HCT116 (cell line): ENCODE data around the gene ANAPC1. TPM values are rescaled to one million over a fixed set of nuclear protein-coding genes. Genes with fewer than 3 reads are reported as not detected.
"Not testable (repeated sequence)": the region's sequence is repeated elsewhere in the genome, so short reads cannot be mapped to it uniquely, and the experiment has no call there.

Source experiments
- ATAC-seq: fragments of 200-7000 bp; cut with Tn5 transposase; 2 replicates; pipeline ENCODE4 v1.9.1; 2020; ENCODE audit warnings: mild to moderate bottlenecking, moderate library complexity
- BruUV-seq: library from RNA; stranded (reverse); fragments of 400-500 nt; replicated peaks from 2 replicates; lab custom pipeline; 2021; lab: Mats Ljungman, UMichigan
- CTCF ChIA-PET: fragments of 300-600 bp; sonication (Branson Sonifier 250); formaldehyde crosslinking; loops from one replicate; lab custom pipeline; 2021; ENCODE audit warnings: antibody characterized with exemption; lab: Charles Lee
- POLR2A ChIA-PET: fragments of 300-600, 350-600 bp; sonication (Branson Sonifier 250); formaldehyde crosslinking; loops from one replicate; lab custom pipeline; 2021; ENCODE audit warnings: antibody characterized with exemption; lab: Charles Lee
- RAD21 ChIA-PET, 2 experiments: fragments of 300-600 bp; sonication (Branson Sonifier 250); formaldehyde crosslinking; loops; one replicate each; lab custom pipeline; 2023; ENCODE audit warnings: low total read pairs in 2 of 2; ENCODE audit not compliant: uncharacterized antibody in 2 of 2, unreplicated experiment in 2 of 2, low non-redundant PET in 1 of 2; lab: Charles Lee
- DNase-seq: peaks from one replicate; pipeline ENCODE4 v3.0.0-alpha.2; 2010; ENCODE audit warnings: low read depth, low spot score
- H2AFZ ChIP-seq: fragments of 200-600 bp; shearing (Covaris generic), sonication (generic); 2 replicates; pipeline ENCODE4 v1.6.1; 2017; ENCODE audit warnings: low read depth, mixed run types, mixed read lengths, antibody characterized with exemption, low read length; ENCODE audit not compliant: poor library complexity, severe bottlenecking
- H3K27ac ChIP-seq: 2 replicates; pipeline ENCODE4 v1.5.1; 2012; ENCODE audit warnings: low read depth, low read length
- H3K27me3 ChIP-seq: fragments of 200-600 bp; sonication (generic); 2 replicates; pipeline ENCODE4 v1.6.1; 2016; ENCODE audit warnings: mixed run types, low read length, mixed read lengths; ENCODE audit not compliant: insufficient read depth
- H3K36me3 ChIP-seq, 2 experiments: fragments of 200-500 bp in 1 of 2; fragments of 200-600 bp in 1 of 2; sonication (Bioruptor generic) in 1 of 2; sonication (generic) in 1 of 2; 2 replicates each; pipeline versions ENCODE4 v1.5.1 to v1.6.1; 2014 to 2016; ENCODE audit warnings: low read length in 2 of 2, inconsistent platforms in 1 of 2, mixed read lengths in 1 of 2, mixed run types in 1 of 2; ENCODE audit not compliant: insufficient read depth in 2 of 2, control insufficient read depth in 1 of 2
- H3K4me1 ChIP-seq, 2 experiments: fragments of 200-600 bp in 1 of 2; sonication (generic) in 1 of 2; 2 replicates each; pipeline versions ENCODE4 v1.5.1 to v1.6.1; 2012 to 2017; ENCODE audit warnings: low read length in 2 of 2, inconsistent platforms in 1 of 2, mild to moderate bottlenecking in 1 of 2, mixed read lengths in 1 of 2, mixed run types in 1 of 2, moderate library complexity in 1 of 2; ENCODE audit not compliant: insufficient read depth in 2 of 2, control insufficient read depth in 1 of 2
- H3K4me2 ChIP-seq: fragments of 200-600 bp; sonication (generic); 2 replicates; pipeline ENCODE4 v1.6.1; 2017; ENCODE audit warnings: mixed run types, low read length, mixed read lengths
- H3K4me3 ChIP-seq, 2 experiments: fragments of 200-600 bp in 1 of 2; sonication (generic) in 1 of 2; replicated peaks in 1 of 2; 2 replicates each; pipeline ENCODE4 v1.5.1; 2011 to 2016; ENCODE audit warnings: low read length in 2 of 2, control low read depth in 1 of 2, low read depth in 1 of 2, mild to moderate bottlenecking in 1 of 2, mixed read lengths in 1 of 2, mixed run types in 1 of 2
- H3K79me2 ChIP-seq: fragments of 200-600 bp; sonication (generic); 2 replicates; pipeline ENCODE4 v1.6.1; 2017; ENCODE audit warnings: mild to moderate bottlenecking, mixed run types, low read length, moderate library complexity, mixed read lengths; ENCODE audit not compliant: insufficient read depth
- H3K9ac ChIP-seq: fragments of 200-600 bp; sonication (generic); 2 replicates; pipeline ENCODE4 v1.6.1; 2016; ENCODE audit warnings: low read length, mixed read lengths
- H3K9me2 ChIP-seq: fragments of 200-600 bp; sonication (generic), shearing (Covaris generic); 2 replicates; pipeline ENCODE4 v1.6.1; 2017; ENCODE audit warnings: mixed run types, mild to moderate bottlenecking, moderate library complexity; ENCODE audit not compliant: insufficient read depth
- H3K9me3 ChIP-seq, 2 experiments: fragments of 200-500 bp in 1 of 2; fragments of 200-600 bp in 1 of 2; sonication (Bioruptor generic) in 1 of 2; sonication (generic) in 1 of 2; 2 replicates each; pipeline ENCODE4 v1.6.1; 2014 to 2017; ENCODE audit warnings: low read length in 2 of 2, mixed read lengths in 2 of 2, inconsistent platforms in 1 of 2, low read depth in 1 of 2, mild to moderate bottlenecking in 1 of 2, mixed run types in 1 of 2, moderate library complexity in 1 of 2; ENCODE audit not compliant: control insufficient read depth in 1 of 2, insufficient read depth in 1 of 2
- H4K20me1 ChIP-seq: fragments of 200-600 bp; sonication (generic), shearing (Covaris generic); 2 replicates; pipeline ENCODE4 v1.6.1; 2017; ENCODE audit warnings: mixed run types, mild to moderate bottlenecking, moderate library complexity; ENCODE audit not compliant: insufficient read depth
- intact Hi-C: fragments of 100-400 bp; cut with micrococcal nuclease; formaldehyde crosslinking; loops from 2 replicates; pipeline ENCODE4 v1.10.0; 2022
- total RNA-seq: library from RNA; stranded (reverse); gene quantifications from one replicate; pipeline ENCODE4 v1.2.1, GENCODE V29; 2021; ENCODE audit not compliant: unreplicated experiment

ANAPC1 gene
- total RNA-seq, 1 experiment from 2014 or later, result 76.5 TPM

GRCh38 chr2:111784081-111784480 is 99.9 kb downstream of the ANAPC1 start:
- H3K9me3 ChIP-seq, H4K20me1 ChIP-seq, POLR2A ChIA-PET, H3K36me3 ChIP-seq, CTCF ChIA-PET, H3K9ac ChIP-seq, DNase-seq, H2AFZ ChIP-seq, ATAC-seq, H3K4me1 ChIP-seq, H3K79me2 ChIP-seq, H3K27me3 ChIP-seq, RAD21 ChIA-PET, H3K4me3 ChIP-seq, intact Hi-C loops, H3K27ac ChIP-seq, H3K9me2 ChIP-seq, BruUV-seq, H3K4me2 ChIP-seq: not testable (repeated sequence)

GRCh38 chr2:111782195-111782594 is 101.8 kb downstream of the ANAPC1 start:
- H3K4me2 ChIP-seq, RAD21 ChIA-PET, CTCF ChIA-PET, H2AFZ ChIP-seq, H4K20me1 ChIP-seq, H3K4me1 ChIP-seq, H3K36me3 ChIP-seq, BruUV-seq, H3K27me3 ChIP-seq, H3K27ac ChIP-seq, H3K4me3 ChIP-seq, H3K79me2 ChIP-seq, H3K9me2 ChIP-seq, POLR2A ChIA-PET, H3K9me3 ChIP-seq, intact Hi-C loops, H3K9ac ChIP-seq, DNase-seq, ATAC-seq: not testable (repeated sequence)

GRCh38 chr2:111781443-111782094 is 102.4 kb downstream of the ANAPC1 start:
- H3K4me1 ChIP-seq, H3K36me3 ChIP-seq, H3K27ac ChIP-seq, POLR2A ChIA-PET, DNase-seq, H3K27me3 ChIP-seq, ATAC-seq, CTCF ChIA-PET, H3K9me2 ChIP-seq, intact Hi-C loops, BruUV-seq, H3K9ac ChIP-seq, H3K9me3 ChIP-seq, H3K4me2 ChIP-seq, RAD21 ChIA-PET, H4K20me1 ChIP-seq, H2AFZ ChIP-seq, H3K79me2 ChIP-seq, H3K4me3 ChIP-seq: not testable (repeated sequence)

GRCh38 chr2:111777155-111777554 is 106.8 kb downstream of the ANAPC1 start:
- H3K9ac ChIP-seq, H3K27ac ChIP-seq, H2AFZ ChIP-seq, H4K20me1 ChIP-seq, POLR2A ChIA-PET, H3K79me2 ChIP-seq, RAD21 ChIA-PET, H3K4me1 ChIP-seq, CTCF ChIA-PET, H3K27me3 ChIP-seq, intact Hi-C loops, H3K9me2 ChIP-seq, H3K9me3 ChIP-seq, H3K4me3 ChIP-seq, DNase-seq, ATAC-seq, H3K36me3 ChIP-seq, H3K4me2 ChIP-seq, BruUV-seq: not testable (repeated sequence)
